ENCODE measurements around the gene ELK3. TPM values are rescaled to one million over a fixed set of nuclear protein-coding genes. Genes with fewer than 3 reads are reported as not detected.

Gene ELK3
- total RNA-seq, 1 donor from 2014 or later: 45.7 TPM

GRCh38 chr12:96237465-96238077, 43.4 kb downstream of the ELK3 start:
- no peak for DNase-seq (ENCODE audit: low read depth)
- TF ChIP-seq CTCF (conservative IDR thresholded peaks at IDR 0.05; ENCODE audit: low read depth, low read length): no peak
- no peak overlapping the region for H3K4me3 ChIP-seq (ENCODE audit: low read depth, low read length)

GRCh38 chr12:96238336-96239047, 44.3 kb downstream of the ELK3 start:
- TF ChIP-seq CTCF (conservative IDR thresholded peaks at IDR 0.05; ENCODE audit: low read depth, low read length): no peak
- DNase-seq (ENCODE audit: low read depth): no peak

DNA sequence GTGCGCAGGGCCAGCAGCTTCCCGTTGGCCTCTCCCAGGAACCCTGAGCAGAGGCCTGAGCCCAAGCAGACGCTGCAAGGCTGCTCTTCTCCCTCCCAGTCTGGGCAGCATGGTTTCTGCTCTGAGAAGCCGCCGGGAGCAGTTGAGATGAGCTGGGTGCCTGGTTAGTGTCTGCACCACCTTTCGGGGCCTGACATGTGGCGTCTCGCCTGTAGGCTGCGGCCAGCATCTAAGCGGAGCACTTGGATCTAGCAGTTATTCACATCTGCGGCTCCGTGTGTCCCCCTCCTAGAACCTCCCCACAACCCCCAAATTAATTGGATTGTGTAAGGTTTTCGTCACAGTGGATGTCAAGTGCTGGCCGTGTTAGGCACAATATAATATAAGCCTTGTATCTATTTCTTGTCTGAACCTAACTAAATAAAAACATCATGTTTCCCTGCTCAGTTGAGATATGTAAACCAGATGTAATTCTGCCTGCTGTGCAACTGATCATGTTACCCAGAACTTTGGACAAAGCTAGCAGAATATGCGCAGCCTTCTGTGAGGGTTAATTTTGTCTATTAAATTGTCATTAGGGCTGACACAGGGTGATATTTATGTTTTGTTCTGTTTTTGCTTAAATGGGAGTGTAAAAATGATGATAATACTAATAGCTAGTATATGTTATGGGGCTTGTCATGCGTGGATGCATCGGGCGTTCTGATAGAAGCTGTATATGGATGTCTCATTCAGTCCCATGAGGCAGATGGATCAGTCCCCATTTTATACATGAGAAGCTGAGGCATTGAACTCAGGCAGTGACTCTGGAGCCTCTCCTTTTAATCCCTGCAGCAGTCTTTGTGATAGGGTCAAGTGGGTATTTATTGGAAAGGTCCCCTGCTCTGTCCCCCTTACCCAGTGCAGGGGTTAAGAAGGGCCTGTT, 45.8 kb downstream of the ELK3 start:
- no peak for TF ChIP-seq CTCF (conservative IDR thresholded peaks at IDR 0.05; ENCODE audit: low read depth, low read length)
- DNase-seq (ENCODE audit: low read depth): no peak
- H3K4me3 ChIP-seq (ENCODE audit: low read depth, low read length): no peak overlapping the region

More at GRCh38 chr12:96238336-96239047, 44.3 kb downstream of the ELK3 start:
- no peak overlapping the region for H3K4me3 ChIP-seq (ENCODE audit: low read depth, low read length)

- no peak overlapping the region for H3K4me3 ChIP-seq (ENCODE audit: low read depth, low read length)
- no peak for TF ChIP-seq CTCF (conservative IDR thresholded peaks at IDR 0.05; ENCODE audit: low read depth, low read length)
- no peak for DNase-seq (ENCODE audit: low read depth)
These were observed 46.5 kb downstream of the ELK3 start for GRCh38 chr12:96240656-96241055.

DNA sequence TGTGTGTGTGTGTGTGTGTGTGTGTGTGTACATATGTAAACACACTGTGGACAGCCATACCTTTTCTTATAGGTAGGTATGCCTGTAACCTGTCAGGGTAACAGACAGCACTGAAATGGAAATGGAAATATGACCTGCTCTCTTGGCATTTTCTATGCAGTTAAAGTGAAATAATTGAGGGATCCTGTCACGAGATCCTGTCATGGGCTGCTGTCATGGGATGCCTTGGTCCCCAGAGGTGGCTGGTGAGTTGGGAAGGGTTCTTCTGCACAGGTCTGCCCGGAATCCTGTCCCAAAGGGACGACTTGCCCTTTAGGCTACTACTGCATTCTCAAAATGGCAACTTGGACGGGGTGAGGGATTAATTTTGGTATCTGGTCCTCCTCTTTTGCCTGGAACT, 47.3 kb downstream of the ELK3 start:
- no peak overlapping the region for H3K4me3 ChIP-seq (ENCODE audit: low read depth, low read length)
- TF ChIP-seq CTCF (conservative IDR thresholded peaks at IDR 0.05; ENCODE audit: low read depth, low read length): no peak
- DNase-seq (ENCODE audit: low read depth): no peak

- DNase-seq (ENCODE audit: low read depth): no peak
- TF ChIP-seq CTCF (conservative IDR thresholded peaks at IDR 0.05; ENCODE audit: low read depth, low read length): no peak
These were observed 47.7 kb downstream of the ELK3 start for GRCh38 chr12:96241846-96242256.

More at GRCh38 chr12:96241846-96242256, 47.7 kb downstream of the ELK3 start:
- H3K4me3 ChIP-seq (ENCODE audit: low read depth, low read length): no peak overlapping the region

All from epithelial cell of proximal tubule (primary cell).